ENCODE results near the gene PIKFYVE.

DNA sequence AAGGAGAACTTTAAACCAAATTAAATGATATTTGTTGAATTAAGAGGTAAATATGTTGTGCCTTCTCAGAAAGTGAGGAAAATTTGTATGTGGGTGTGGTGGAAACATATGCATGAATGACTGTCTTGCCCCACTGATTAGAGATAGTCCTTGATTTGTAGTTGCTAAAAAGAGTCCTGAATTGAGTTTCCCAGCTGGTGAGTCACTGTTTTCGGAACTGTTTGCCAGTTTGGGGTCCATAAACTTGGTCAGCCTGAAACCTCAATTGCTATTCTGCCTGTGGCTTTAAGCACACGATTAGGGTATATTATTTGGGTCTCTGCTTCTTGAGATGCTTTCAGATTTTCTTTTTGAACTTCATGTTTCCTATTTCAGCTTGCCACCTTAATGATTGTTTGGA, 53.3 kb downstream of the PIKFYVE start:
- TF ChIP-seq, protein P1, sequence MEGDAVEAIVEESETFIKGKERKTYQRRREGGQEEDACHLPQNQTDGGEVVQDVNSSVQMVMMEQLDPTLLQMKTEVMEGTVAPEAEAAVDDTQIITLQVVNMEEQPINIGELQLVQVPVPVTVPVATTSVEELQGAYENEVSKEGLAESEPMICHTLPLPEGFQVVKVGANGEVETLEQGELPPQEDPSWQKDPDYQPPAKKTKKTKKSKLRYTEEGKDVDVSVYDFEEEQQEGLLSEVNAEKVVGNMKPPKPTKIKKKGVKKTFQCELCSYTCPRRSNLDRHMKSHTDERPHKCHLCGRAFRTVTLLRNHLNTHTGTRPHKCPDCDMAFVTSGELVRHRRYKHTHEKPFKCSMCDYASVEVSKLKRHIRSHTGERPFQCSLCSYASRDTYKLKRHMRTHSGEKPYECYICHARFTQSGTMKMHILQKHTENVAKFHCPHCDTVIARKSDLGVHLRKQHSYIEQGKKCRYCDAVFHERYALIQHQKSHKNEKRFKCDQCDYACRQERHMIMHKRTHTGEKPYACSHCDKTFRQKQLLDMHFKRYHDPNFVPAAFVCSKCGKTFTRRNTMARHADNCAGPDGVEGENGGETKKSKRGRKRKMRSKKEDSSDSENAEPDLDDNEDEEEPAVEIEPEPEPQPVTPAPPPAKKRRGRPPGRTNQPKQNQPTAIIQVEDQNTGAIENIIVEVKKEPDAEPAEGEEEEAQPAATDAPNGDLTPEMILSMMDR (IDR thresholded peaks at IDR 0.05; ENCODE audit: insufficient read depth, low read length, poor library complexity, severe bottlenecking), result no peak
- no peak for TF ChIP-seq EZH2phosphoT487 (conservative IDR thresholded peaks at IDR 0.05; ENCODE audit: low read length)
